GM12892 (cell line): Measurements from ENCODE around the gene TEX35.

Source experiments
- POLR2A ChIP-seq: IDR thresholded peaks from 2 replicates; pipeline ENCODE4 v1.6.1; 2011; ENCODE audit warnings: low read depth, low read length, control low read depth
- POLR2AphosphoS5 ChIP-seq: IDR thresholded peaks from 2 replicates; pipeline ENCODE4 v1.6.1; 2011; ENCODE audit warnings: low read depth, low read length, control low read depth
- TAF1 ChIP-seq: IDR thresholded peaks from 2 replicates; pipeline ENCODE4 v1.6.1; 2011; ENCODE audit warnings: low read depth, mild to moderate bottlenecking, control low read depth, low read length, borderline replicate concordance

- TF ChIP-seq POLR2AphosphoS5 (no peak), POLR2A (no peak), TAF1 (no peak)
Observed at GRCh38 chr1:178532392-178532791, 19.5 kb downstream of the TEX35 start.
